Endothelial cell of umbilical vein (primary cell): Measurements from ENCODE around the gene ELF3. TPM values are rescaled to one million over a fixed set of nuclear protein-coding genes. Genes with fewer than 3 reads are reported as not detected.

ENCODE experiments used
- BruUV-seq: library from RNA; stranded (reverse); fragments of 400-500 nt; replicated peaks from 2 replicates; lab custom pipeline; 2021; lab: Mats Ljungman, UMichigan
- CTCF ChIA-PET: fragments of 300-600, 350-600 bp; sonication (Branson Sonifier 250); formaldehyde crosslinking; loops from one replicate; lab custom pipeline; 2021; ENCODE audit warnings: antibody characterized with exemption, inconsistent platforms; lab: Charles Lee
- POLR2A ChIA-PET: fragments of 300-600, 350-600 bp; sonication (Branson Sonifier 250); formaldehyde crosslinking; loops from one replicate; lab custom pipeline; 2021; ENCODE audit warnings: antibody characterized with exemption, inconsistent platforms; lab: Charles Lee
- DNase-seq: peaks from one replicate; pipeline ENCODE4 v3.0.0-alpha.2; 2011; ENCODE audit warnings: low read depth, low spot score
- FAIRE-seq: peaks from 2 replicates; lab custom pipeline; 2011; peaks lifted over from hg19 to GRCh38; lab: Jason Lieb, UNC
- H2AFZ ChIP-seq: 2 replicates; pipeline ENCODE4 v1.6.0; 2012; ENCODE audit warnings: low read depth, low read length, control low read depth, inconsistent platforms
- H3K27ac ChIP-seq: 2 replicates; pipeline ENCODE4 v1.5.1; 2011; ENCODE audit warnings: low read depth, mild to moderate bottlenecking, control low read depth, low read length, moderate library complexity; ENCODE audit not compliant: insufficient read depth
- H3K27me3 ChIP-seq, 2 experiments: 2 replicates each; pipeline versions ENCODE4 v1.6.0 to v1.6.1; 2011; ENCODE audit warnings: low read length in 2 of 2, mixed read lengths in 1 of 2; ENCODE audit not compliant: control insufficient read depth in 2 of 2, insufficient read depth in 2 of 2
- H3K36me3 ChIP-seq, 2 experiments: 2 replicates in 1 of 2; 3 replicates in 1 of 2; pipeline ENCODE4 v1.5.1; 2011; ENCODE audit warnings: low read length in 2 of 2, mild to moderate bottlenecking in 1 of 2, moderate library complexity in 1 of 2; ENCODE audit not compliant: control insufficient read depth in 2 of 2, insufficient read depth in 2 of 2; ENCODE audit errors: extremely low read depth in 1 of 2
- H3K4me1 ChIP-seq: 3 replicates; pipeline ENCODE4 v1.5.1; 2011; ENCODE audit warnings: mild to moderate bottlenecking, low read length; ENCODE audit not compliant: control insufficient read depth, insufficient read depth; ENCODE audit errors: extremely low read depth
- H3K4me2 ChIP-seq: 2 replicates; pipeline ENCODE4 v1.6.1; 2011; ENCODE audit warnings: low read length, control low read depth, mixed read lengths; ENCODE audit not compliant: insufficient read depth
- H3K4me3 ChIP-seq, 3 experiments: fragments of 200-600 bp in 1 of 3; sonication (generic), shearing (Covaris generic) in 1 of 3; replicated peaks in 1 of 3; 2 replicates each; pipeline ENCODE4 v1.5.1; 2011 to 2016; ENCODE audit warnings: control low read depth in 3 of 3, low read length in 3 of 3, mild to moderate bottlenecking in 2 of 3, inconsistent platforms in 1 of 3, low read depth in 1 of 3, moderate library complexity in 1 of 3; ENCODE audit not compliant: insufficient read depth in 1 of 3
- H3K79me2 ChIP-seq: 2 replicates; pipeline ENCODE4 v1.6.0; 2012; ENCODE audit warnings: low read length, inconsistent platforms; ENCODE audit not compliant: control insufficient read depth, insufficient read depth
- H3K9ac ChIP-seq: replicated peaks from 2 replicates; pipeline ENCODE3; 2011; ENCODE audit warnings: low read length, control low read depth; ENCODE audit not compliant: insufficient read depth; ENCODE audit errors: extremely low read depth
- H3K9me1 ChIP-seq: replicated peaks from 3 replicates; pipeline ENCODE4 v1.6.0; 2011; ENCODE audit warnings: mild to moderate bottlenecking, low read length; ENCODE audit not compliant: control insufficient read depth, insufficient read depth; ENCODE audit errors: extremely low read depth
- H3K9me3 ChIP-seq: replicated peaks from 2 replicates; pipeline ENCODE4 v1.5.1; 2012; ENCODE audit warnings: low read length, inconsistent platforms; ENCODE audit not compliant: control insufficient read depth, insufficient read depth
- H4K20me1 ChIP-seq: replicated peaks from 2 replicates; pipeline ENCODE3; 2011; ENCODE audit warnings: mild to moderate bottlenecking, low read length; ENCODE audit not compliant: control insufficient read depth, insufficient read depth; ENCODE audit errors: extremely low read depth
- EZH2 ChIP-seq: IDR thresholded peaks from 2 replicates; pipeline ENCODE4 v1.6.1; 2012; ENCODE audit warnings: borderline replicate concordance, low read depth, mild to moderate bottlenecking, moderate library complexity, low read length, inconsistent platforms; ENCODE audit not compliant: severe bottlenecking
- FOS ChIP-seq: IDR thresholded peaks from 2 replicates; pipeline ENCODE4 v1.6.1; 2011; ENCODE audit warnings: mild to moderate bottlenecking, low read length, moderate library complexity, borderline replicate concordance; ENCODE audit not compliant: insufficient read depth
- GATA2 ChIP-seq: IDR thresholded peaks from 2 replicates; pipeline ENCODE4 v1.7.0; 2011; ENCODE audit warnings: low read depth, mild to moderate bottlenecking, moderate library complexity, mixed read lengths, low read length; ENCODE audit not compliant: insufficient read length, insufficient read depth
- MYC ChIP-seq: IDR thresholded peaks from one replicate; pipeline ENCODE4 v1.6.1; 2011; ENCODE audit warnings: mild to moderate bottlenecking, low read depth, low read length
- POLR2A ChIP-seq: IDR thresholded peaks from 2 replicates; pipeline ENCODE4 v1.6.1; 2012; ENCODE audit warnings: low read depth, mild to moderate bottlenecking, control low read depth, low read length
- POLR2AphosphoS5 ChIP-seq: IDR thresholded peaks from 2 replicates; pipeline ENCODE4 v1.6.1; 2012; ENCODE audit warnings: low read depth, mild to moderate bottlenecking, control low read depth, low read length, moderate library complexity; ENCODE audit not compliant: insufficient read depth
- dilution Hi-C: fragments of 300-500 bp; cut with MboI; formaldehyde crosslinking; loops from one replicate; pipeline ENCODE4 v1.15.0; 2019; ENCODE audit warnings: low sequenced_read_pairs; ENCODE audit not compliant: extremely low pct_ligation_motif_present
- intact Hi-C: fragments of 100-400 bp; cut with micrococcal nuclease; formaldehyde crosslinking; loops from one replicate; pipeline ENCODE4 v1.10.0; 2022
- polyA plus RNA-seq, 4 experiments: library from polyadenylated mRNA; depleted of rRNA in 3 of 4; stranded (reverse) in 3 of 4; unstranded in 1 of 4; fragments of >200 nt; gene quantifications; 2 replicates each; pipeline versions ENCODE4 v1.2.1 to v1.2.3, GENCODE V29; 2011 to 2012; ENCODE audit warnings: missing spikeins in 1 of 4
- total RNA-seq: library from RNA; stranded (reverse); gene quantifications from 2 replicates; pipeline ENCODE4 v1.2.3, GENCODE V29; 2021

The ELF3 gene
- total and polyA plus RNA-seq, 2 donors (not counting 3 experiments of a cell fraction or from before 2014, with no cell fraction given), result 0.07 to 0.29 TPM

DNA sequence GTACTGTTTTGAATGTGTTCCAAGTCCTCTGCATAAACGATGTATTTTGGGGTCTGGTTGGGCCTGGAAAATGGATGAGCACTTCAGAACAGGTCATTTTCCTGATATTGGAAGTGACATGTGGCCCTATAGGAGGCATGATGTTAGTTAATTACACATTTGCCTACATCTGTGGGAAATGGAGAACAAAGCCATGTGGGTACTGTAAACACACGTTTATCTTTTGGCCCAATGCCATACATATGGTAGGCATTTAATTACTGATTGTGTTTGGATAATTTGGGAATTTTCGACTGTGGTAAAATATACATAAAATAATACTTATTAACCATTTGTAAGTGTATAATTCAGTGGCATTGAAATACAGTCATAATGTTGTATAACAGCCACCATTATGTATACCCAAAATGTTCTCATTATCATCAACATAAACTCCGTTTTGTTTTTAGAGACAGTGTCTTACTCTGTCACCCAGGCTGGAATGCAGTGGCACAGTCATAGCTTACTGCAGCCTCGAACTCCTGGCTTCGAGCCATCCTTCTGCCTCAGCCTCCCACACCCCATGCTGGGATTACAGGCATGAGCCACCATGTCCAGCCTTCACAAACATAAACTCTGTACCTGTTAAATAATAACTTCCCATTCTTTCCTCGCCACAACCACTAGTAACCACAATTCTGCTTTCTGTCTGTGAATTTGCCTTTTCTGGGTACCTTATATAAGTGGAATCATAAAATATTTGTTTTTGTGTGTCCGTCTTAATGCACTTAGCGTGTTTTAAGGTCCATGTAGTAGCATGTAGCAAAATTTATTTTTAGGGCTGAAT lies 39.8 kb upstream of the ELF3 start:
- Histone ChIP-seq H3K27me3 (no peaks in the 10 kb centered on the region), H2AFZ (no peak overlapping the region), H3K36me3 (peaks cover 12 to 18% of the 10 kb centered on the region in 2 experiments), H4K20me1 (no peaks in the 10 kb centered on the region), H3K9me1 (no peaks in the 10 kb centered on the region), H3K27ac (no peak overlapping the region), H3K4me3 (no peak overlapping the region), H3K4me2 (no peak overlapping the region), H3K4me1 (no peaks in the 10 kb centered on the region), H3K9ac (no peak overlapping the region), H3K9me3 (no peaks in the 10 kb centered on the region), H3K79me2 (peaks cover 2% of the 10 kb centered on the region)
- CTCF ChIA-PET, result interaction anchor here (4.7 to 15.9 kb wide), 2 partner anchors 75 to 91 kb away, joined by 99 to 577 read pairs; no protein-coding TSS in a partner anchor
- intact Hi-C loops, result no loop called here
- BruUV-seq, result no TSS peak
- dilution Hi-C loops, result no loop called here
- POLR2A ChIA-PET, result interaction anchor here (1.5 kb wide), 1 partner anchor 75 kb away, joined by 3 read pairs; no protein-coding TSS in a partner anchor
- no peak for FAIRE-seq
- TF ChIP-seq POLR2AphosphoS5, result no peak
- no peak for TF ChIP-seq GATA2
- TF ChIP-seq FOS, result no peak
- no peak for TF ChIP-seq MYC
- TF ChIP-seq EZH2, result no peak
- TF ChIP-seq POLR2A, result no peak
- DNase-seq, result peak; percentile 27
